Activated CD4-positive, CD25-positive, alpha-beta regulatory T cell treated with anti-CD3 and anti-CD28 coated beads, Interleukin-2, amount 50 U/mL, for 72 hours (primary cell): ENCODE results near the gene C1orf174.
A peak's percentile ranks its signal among the peaks of the same experiment; 100 is the strongest.

Experiments used
- DNase-seq: peaks from one replicate; pipeline ENCODE4 v3.0.0; 2021

C1orf174 gene

DNA sequence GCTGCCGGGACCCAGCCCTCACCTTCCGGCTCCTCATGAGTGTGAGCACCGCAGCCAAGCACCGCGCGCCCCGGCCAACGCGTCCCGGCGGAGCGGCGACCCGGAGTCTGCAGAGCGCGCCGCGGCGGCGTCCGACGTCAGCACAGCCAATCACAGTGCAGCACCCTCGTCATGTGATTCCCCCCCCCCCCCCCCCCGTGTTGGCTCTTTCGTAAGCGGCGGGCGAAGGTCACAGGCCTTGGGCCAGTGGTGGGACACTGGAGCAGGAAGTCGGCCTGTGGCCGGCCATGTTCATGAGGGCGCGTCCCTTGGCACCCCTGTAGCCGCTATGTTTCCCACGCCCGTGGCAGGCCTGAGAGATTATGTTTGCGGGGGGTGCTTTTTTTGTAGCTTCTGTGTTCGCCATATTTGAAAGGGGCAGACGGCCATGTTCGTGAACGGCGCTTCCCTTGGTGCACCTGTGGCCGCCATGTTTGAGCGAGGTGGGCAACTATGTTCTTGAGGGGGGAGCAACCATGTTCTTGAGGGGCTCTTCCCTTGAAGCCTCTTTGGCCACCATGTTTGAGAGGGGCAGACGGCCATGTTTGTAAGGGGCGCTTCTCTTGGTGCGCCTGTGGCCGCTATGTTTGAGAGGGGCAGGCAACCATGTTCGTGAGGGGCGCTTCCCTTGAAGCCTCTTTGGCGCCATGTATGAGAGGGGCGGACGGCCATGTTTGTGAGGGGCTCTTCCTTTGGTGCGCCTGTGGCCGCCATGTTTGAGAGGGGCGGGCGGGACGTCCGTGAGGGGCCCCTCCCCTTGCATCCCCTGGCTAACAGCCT lies at the start of gene C1orf174:
Gene C1orf174, minus strand, starts transcription at position 123 of the 819 bp plus-strand sequence. Its CDS starts 86 bp downstream, at position 37.
- DNase-seq, result peak; percentile 88

GRCh38 chr1:3948344-3948743 lies 48.3 kb upstream of the C1orf174 start:
- no peak for DNase-seq

DNA sequence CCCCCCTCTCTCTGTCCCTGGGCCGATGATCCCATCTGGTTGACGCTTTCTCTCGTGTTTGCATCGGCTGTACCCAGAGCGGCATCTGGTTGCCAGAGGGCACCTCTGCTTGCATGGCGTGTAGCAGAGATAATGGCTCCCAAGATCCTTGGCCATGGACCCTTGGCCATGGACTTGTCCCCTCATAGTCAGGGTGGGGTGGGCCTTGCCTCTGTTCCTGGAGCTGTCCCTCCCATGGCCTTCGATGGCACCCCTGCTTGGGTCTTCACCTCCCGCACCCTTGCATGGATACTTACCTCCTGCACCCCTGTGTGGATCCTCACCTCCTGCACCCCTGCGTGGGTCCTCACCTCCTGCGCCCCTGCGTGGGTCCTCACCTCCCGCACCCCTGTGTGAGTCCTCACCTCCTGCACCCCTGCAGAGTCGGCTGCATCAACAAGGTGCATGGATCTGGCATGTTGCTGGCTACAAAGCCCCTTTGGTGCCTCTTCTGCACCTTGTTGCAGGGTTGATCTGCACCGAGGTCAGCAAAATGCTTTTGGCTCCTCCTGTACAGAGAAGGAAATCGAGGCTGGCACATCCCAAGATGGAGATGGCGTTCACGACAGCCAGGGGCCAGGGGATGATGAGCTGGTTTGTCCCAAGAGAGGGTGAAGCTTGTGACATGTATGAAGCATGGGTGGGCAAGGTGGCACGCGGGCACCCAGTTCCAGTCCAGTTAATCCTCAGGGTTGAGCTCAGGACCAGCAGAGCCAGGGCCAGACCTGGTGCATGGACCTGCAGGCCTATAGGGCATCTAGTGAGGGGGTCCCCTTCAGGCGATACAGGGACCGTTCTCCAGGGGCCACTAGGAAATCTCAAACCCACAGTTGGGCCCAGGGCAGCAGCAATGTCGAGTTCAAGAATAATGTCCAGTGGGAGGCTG lies 46.1 kb upstream of the C1orf174 start:
- DNase-seq, result no peak

GRCh38 chr1:3945222-3945621 lies 45.1 kb upstream of the C1orf174 start:
- DNase-seq, result no peak

- DNase-seq, result no peak
These were observed 44.6 kb upstream of the C1orf174 start for GRCh38 chr1:3944578-3945125.

DNA sequence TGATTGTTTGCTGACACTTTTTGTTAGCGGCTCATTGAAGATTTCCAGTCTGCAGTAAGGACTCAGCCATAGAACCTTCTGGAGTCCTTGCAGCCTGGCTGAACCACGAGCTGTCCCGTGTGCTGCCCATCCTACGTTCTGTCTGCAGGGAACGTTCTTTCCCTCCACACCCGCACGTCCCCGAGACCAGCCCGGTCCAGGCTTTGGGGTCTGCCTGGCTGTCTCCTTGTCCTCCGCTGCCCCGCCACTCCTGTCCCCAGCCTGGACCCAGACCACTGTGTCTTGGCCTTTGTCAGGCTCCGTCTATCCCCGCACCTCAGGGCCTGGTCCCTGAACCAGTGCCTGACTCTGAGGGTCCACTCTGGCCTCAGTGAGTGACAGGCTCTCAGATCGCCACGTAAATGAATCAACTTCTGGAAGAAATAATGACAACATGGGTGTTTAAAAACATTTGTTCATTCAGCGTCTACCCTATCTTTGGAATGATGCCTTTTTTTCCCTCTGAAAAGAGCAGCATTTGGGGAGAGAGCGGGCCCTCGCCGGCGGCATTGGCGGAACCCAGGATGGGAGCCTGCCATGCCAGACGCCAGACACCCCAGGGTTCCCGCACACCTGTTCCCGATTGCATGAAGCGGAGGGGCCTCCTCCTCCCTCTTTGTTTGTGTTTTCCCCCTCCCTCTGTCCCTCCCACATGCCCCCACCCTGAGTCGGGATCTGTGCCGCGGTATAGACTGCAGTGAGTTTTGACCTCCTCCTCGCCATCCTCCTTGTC lies 43.9 kb upstream of the C1orf174 start:
- no peak for DNase-seq

DNA sequence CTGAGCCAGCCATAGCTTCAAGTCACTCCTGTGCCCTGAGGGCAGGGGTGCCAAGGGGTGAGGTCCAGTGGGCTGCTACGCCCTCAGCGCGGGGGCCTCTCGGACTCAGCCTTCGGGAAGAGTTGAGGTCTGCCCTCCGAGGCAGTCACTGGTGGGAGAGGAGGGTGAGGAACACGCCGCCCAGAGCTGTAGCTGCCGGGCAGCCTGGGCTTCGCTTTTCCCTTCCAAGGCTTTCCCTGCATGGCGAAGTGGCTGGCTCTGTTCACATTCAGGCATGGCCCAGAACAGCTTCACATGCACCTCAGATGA lies 43.0 kb upstream of the C1orf174 start:
- no peak for DNase-seq

DNA sequence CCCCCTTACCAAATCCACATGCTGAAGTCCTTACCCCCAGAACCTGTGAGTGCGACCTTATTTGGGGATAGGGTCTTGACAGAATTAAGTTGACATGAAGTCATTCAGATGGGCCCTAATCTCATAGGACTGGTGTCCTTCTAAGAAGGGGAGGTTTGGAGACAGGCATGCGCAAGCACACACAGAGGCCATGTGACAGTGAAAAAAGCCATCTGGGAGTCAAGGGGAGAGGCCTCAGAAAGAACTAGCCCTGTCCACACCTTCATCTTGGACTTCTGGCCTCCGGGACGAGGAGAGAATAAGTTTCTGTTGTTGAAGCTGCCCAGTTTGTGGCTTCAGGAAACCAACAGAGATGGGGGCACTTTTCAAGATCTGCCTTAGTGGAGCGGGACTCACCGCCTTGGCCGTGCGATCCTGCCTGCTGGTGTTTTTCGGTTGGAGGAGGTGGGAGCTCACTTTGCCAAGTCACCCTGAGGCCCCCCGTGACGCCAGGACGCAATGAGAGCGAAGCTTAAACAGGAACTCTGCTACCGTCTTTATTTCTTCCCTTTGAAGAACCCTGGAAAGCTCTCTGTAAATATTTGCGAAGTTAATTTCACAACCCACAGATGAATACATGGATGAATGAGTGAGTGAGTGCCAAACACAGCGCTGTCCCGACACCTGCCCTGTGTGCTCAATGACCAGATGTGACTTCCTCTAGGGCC lies 42.5 kb upstream of the C1orf174 start:
- DNase-seq, result no peak

- DNase-seq, result no peak
These were observed 40.8 kb upstream of the C1orf174 start for GRCh38 chr1:3940754-3941345.

- DNase-seq, result no peak
These were observed 40.1 kb upstream of the C1orf174 start for GRCh38 chr1:3940081-3940753.

DNA sequence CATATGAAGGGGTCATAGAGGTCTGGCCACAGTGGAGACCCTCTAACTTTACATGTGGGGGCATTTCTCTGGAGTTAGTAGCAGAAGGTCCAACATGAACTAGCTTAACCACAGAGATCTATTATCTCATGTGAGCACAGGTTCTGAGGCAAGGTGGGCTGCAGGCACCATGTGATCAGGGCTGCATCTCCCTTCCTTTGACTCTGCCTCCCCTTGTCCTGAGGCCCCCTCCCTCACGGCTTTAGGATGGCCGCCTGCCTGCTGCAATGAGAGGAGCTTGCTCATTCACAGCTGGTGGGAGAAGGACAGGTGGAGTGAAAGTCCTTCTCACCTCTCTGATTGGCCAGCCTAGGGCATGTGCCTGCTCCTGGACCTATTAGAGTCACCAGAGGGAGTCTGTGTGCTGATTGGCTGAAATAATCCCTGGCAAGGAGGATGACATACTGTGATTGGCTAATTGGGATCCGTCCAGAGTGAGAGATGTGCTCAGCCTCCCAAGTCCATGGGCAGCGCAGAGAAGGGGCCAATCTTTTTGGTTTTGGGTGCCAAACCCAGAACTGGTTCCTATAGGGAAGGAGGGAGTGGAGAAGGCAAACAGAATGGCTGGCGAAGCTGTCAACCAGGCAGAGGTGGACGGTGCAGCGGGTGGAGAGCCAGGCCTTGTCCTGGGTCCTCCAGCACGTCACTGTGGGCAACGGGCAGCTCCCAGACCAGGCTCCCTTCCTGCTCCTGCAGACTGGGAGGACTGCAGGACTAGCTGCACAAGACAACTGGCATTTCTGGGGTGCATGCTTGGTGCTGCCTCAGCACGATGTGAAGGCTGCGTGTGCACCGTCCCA lies 39.4 kb upstream of the C1orf174 start:
- DNase-seq, result no peak

GRCh38 chr1:3932156-3932919 lies 32.3 kb upstream of the C1orf174 start:
- no peak for DNase-seq

- no peak for DNase-seq
These were observed 31.2 kb upstream of the C1orf174 start for GRCh38 chr1:3931007-3931912.

DNA sequence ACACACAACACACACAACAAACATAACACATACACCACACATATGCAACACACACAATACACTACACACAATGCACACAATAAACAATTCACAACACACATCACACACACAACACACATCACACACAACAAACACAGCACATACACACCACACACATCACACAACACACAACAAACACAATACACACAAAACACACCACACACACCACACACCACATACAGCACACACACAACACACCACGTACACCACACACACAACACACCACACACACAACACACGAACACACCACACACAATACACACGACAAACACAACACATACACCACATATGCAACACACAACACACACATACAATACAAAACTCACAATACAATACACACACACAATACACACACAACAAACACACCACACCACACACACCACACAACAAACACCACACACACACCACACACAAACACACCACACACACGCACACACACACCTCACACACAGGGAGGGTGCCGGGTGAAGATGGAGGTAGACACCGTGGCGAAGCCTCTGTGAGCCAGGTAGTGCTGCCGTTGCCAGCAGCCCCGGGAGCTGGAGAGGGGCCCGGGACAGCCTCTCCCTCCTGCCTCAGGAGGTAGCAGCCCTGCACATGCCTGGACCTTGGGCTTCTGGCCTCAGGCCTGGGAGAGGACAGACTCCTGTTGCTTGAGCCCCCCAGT lies 30.4 kb upstream of the C1orf174 start:
- DNase-seq, result no peak

DNA sequence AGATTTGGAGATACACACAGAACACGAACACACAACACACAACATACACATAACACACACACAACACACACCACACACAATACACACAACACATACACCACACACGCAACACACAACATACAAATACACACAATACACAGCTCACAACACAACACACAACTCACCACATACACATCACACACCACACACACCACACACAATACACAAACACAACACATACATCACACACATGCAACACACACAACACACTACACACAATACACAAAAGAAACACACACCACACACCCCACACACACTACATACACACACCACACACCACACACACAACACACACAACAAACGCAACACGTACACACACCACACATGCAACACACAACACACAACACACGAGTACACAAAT lies 29.1 kb upstream of the C1orf174 start:
- DNase-seq, result no peak

- DNase-seq, result no peak
These were observed 28.5 kb upstream of the C1orf174 start for GRCh38 chr1:3928586-3928985.

- DNase-seq, result no peak
These were observed 26.9 kb upstream of the C1orf174 start for GRCh38 chr1:3926956-3927355.

DNA sequence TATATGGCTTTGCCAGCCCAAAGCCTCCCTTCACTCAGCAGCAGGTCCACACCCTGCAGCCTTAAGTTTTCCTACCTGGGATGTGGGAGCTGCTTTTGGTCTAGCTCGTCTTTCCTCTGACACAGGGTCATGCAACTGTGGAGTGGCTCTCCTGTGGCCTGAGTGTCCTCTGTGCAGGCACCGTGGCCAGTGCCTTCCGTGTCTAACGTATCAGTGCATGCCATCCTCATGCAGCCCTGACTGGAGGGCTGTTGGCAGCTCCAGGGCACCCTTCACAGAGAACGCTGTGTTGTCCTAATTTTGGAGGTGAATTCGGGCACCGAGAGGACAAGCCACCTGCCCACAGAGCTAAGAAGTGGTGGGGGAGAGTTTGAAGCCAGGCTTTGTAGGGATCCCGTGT lies 25.7 kb upstream of the C1orf174 start:
- no peak for DNase-seq
